ENCODE data around the gene PRKAG3.

DNA sequence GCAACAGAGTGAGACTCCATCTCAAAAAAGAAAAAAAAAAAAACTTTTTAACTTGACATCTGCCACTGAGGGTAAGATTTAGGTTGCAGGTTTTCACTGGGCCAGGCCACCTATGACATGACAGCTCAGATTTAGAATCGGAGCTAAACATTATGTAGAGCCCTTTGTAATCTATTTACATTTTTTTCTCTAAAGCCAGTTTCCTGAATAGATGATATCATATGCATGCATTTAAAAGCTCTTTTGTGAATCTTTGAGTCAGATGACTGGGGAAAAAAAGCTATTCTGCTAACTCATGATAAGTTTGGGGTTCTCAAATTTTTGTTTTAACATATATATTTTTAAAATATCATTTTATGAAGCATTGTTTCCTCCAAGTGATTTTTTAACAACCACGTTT is 21.3 kb downstream of the PRKAG3 start:
- TF ChIP-seq, protein P1, sequence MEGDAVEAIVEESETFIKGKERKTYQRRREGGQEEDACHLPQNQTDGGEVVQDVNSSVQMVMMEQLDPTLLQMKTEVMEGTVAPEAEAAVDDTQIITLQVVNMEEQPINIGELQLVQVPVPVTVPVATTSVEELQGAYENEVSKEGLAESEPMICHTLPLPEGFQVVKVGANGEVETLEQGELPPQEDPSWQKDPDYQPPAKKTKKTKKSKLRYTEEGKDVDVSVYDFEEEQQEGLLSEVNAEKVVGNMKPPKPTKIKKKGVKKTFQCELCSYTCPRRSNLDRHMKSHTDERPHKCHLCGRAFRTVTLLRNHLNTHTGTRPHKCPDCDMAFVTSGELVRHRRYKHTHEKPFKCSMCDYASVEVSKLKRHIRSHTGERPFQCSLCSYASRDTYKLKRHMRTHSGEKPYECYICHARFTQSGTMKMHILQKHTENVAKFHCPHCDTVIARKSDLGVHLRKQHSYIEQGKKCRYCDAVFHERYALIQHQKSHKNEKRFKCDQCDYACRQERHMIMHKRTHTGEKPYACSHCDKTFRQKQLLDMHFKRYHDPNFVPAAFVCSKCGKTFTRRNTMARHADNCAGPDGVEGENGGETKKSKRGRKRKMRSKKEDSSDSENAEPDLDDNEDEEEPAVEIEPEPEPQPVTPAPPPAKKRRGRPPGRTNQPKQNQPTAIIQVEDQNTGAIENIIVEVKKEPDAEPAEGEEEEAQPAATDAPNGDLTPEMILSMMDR (IDR thresholded peaks at IDR 0.05) = no peak
- TF ChIP-seq POLR2A (IDR thresholded peaks at IDR 0.05) = no peak
